Heart right ventricle (tissue), 16 donors: ENCODE results near the gene CCDC88A. TPM values are rescaled to one million over a fixed set of nuclear protein-coding genes. Genes with fewer than 3 reads are reported as not detected.

Experiments used
- ATAC-seq, 8 donors: fragments of 200-7000 bp; cut with Tn5 transposase; one replicate each; pipeline ENCODE4 v1.9.1; 2020; ENCODE audit warnings: mild to moderate bottlenecking in 8 of 8, moderate library complexity in 8 of 8, moderate number of reproducible peaks in 1 of 8
- DNase-seq, 2 donors: peaks; one replicate each; pipeline ENCODE4 v3.0.0-alpha.2; 2020
- H3K27ac ChIP-seq, 10 donors: fragments of 200-600 bp; sonication (generic) in 2 of 10; one replicate each; pipeline versions ENCODE4 v1.5.0 to v1.8.0; 2020 to 2022; ENCODE audit warnings: mild to moderate bottlenecking in 3 of 10
- H3K27me3 ChIP-seq, 7 donors: fragments of 200-600 bp; one replicate each; pipeline ENCODE4 v1.8.0; 2021 to 2022; ENCODE audit warnings: mild to moderate bottlenecking in 2 of 7
- H3K36me3 ChIP-seq, 9 donors: fragments of 200-600 bp; sonication (generic) in 1 of 9; one replicate each; pipeline versions ENCODE4 v1.5.0 to v1.8.0; 2020 to 2022; ENCODE audit warnings: mild to moderate bottlenecking in 2 of 9
- H3K4me1 ChIP-seq, 9 donors: fragments of 200-600 bp; sonication (generic) in 1 of 9; one replicate each; pipeline versions ENCODE4 v1.5.0 to v1.8.0; 2020 to 2022; ENCODE audit warnings: mild to moderate bottlenecking in 4 of 9
- H3K4me3 ChIP-seq, 10 donors: fragments of 200-600 bp; sonication (generic) in 2 of 10; one replicate each; pipeline versions ENCODE4 v1.5.0 to v1.8.0; 2020 to 2022; ENCODE audit warnings: mild to moderate bottlenecking in 7 of 10, moderate library complexity in 2 of 10
- H3K9me3 ChIP-seq, 11 donors: fragments of 200-600 bp in 10 of 11; sonication (generic) in 2 of 11; one replicate each; pipeline versions ENCODE4 v1.5.0 to v1.8.0; 2013 to 2022; ENCODE audit warnings: mild to moderate bottlenecking in 2 of 11, control low read depth in 1 of 11, moderate library complexity in 1 of 11
- CTCF ChIP-seq, 9 donors: fragments of 200-600 bp; sonication (generic) in 2 of 9; IDR thresholded peaks; one replicate each; pipeline versions ENCODE4 v1.5.0 to v1.8.0; 2021 to 2022; ENCODE audit warnings: antibody characterized with exemption in 9 of 9, mild to moderate bottlenecking in 5 of 9, moderate library complexity in 1 of 9
- WGBS, 2 donors: extraction: QIAGEN DNeasy Blood & Tissue Kit; methylation state at CpG; one replicate each; pipeline ENCODE4 v1.1.7; 2013; ENCODE audit warnings: inconsistent platforms in 1 of 2; 5-methylcytosine and 5-hydroxymethylcytosine counted together
- intact Hi-C, 10 donors: fragments of 100-400 bp; cut with DNase I; formaldehyde crosslinking; loops; one replicate each; pipeline versions ENCODE4 v1.11.1 to v1.14.2; 2022
- polyA plus RNA-seq, 2 donors: library from polyadenylated mRNA; stranded (reverse); fragments of 200-250 nt; gene quantifications; one replicate each; pipeline ENCODE4 v1.2.3, GENCODE V29; 2013
- total RNA-seq, 10 donors: library from RNA; stranded (reverse); fragmentation: NEBNext Ultra II Directional in 3 of 10; extraction: Animal tissue kit (Norgen Biotek cat#: 25700) in 3 of 10; gene quantifications; one replicate each; pipeline versions ENCODE4 v1.2.1 to v1.2.4, GENCODE V29; 2021 to 2023
- donor health status: Arrhythmogenic right ventricular cardiomyopathy.
- donor health status: ischemic (EF 13 %, LVEDD 7.1; RV severe dilation, severe dysfunction).
- donor health status: healthy with polysubstance abuse.
- donor health status: DM: no; HTN: yes; CAD: no.
- donor health status: DM: no; HTN: no; CAD: no.
- donor health status: ischemic (EF 25% LVEDD 6.9; RV normal size, moderate dysfunction).
- donor health status: ischemic (EF 25% LVEDD 5.7; RV mildly dilated, moderate dysfunction).
- donor health status: healthy.
- donor health status: DM: yes; HTN: yes; CAD: no.
- donor health status: Ischemic cardiomyopathy.
- donor health status: ischemic (EF 35%, LVEDD 5.7; RV mildly dilated, moderate dysfunction).
- donor health status: nonischemic (EF 11% LVEDD 7.7; RV severe dilation, severe dysfunction).
- donor health status: DM: yes; HTN: yes; CAD: no.
- donor health status: PGD.
- donor health status: ischemic (EF 29% LVEDD 5.4; RV normal size, mild dysfunction).
- donor health status: nonischemic (EF 23%, LVEDD 6.1; RV moderate dilation, normal function).

Gene CCDC88A
- total and polyA plus RNA-seq, 12 donors: 7.8 to 45.4 (median 22.6) TPM

GRCh38 chr2:55418512-55419232 is 984 bp downstream of the CCDC88A start:
- WGBS, 2 donors: 1 to 2% methylated on average over 11 of the region's 11 CpGs

GRCh38 chr2:55418072-55418471 is 1.6 kb downstream of the CCDC88A start:
- H3K27me3 ChIP-seq: no peaks in the 10 kb centered on the region
- peak overlapping the region in 4 of 10 donors; percentile 87 to 93 (median 92) for H3K27ac ChIP-seq
- no peaks in the 10 kb centered on the region for H3K9me3 ChIP-seq
- TF ChIP-seq CTCF (IDR thresholded peaks at IDR 0.05): no peak
- H3K4me1 ChIP-seq: peaks cover 0 to 48% (median 23%) of the 10 kb centered on the region in 9 donors
- no peak for DNase-seq
- peak overlapping the region; percentile 74 to 93 (median 84) for H3K4me3 ChIP-seq
- peaks cover 0 to 12% (median 0%) of the 10 kb centered on the region in 9 donors for H3K36me3 ChIP-seq
- WGBS, 2 donors: 20 to 23% methylated on average over 2 of the region's 2 CpGs
- intact Hi-C loops: loop anchor here in 6 of 10 donors (2.0 to 10.0 kb wide), 8 partner anchors 46 to 199 kb away; partner anchors contain the start of genes CFAP36 (in 2 of the 6), PPP4R3B (in 2 of the 6) and MTIF2 (in 1 of the 6)
- no peak for ATAC-seq

More at GRCh38 chr2:55418512-55419232, 984 bp downstream of the CCDC88A start:
- ATAC-seq (peak in 1 of 8 donors; percentile 2), DNase-seq (no peak)
- Histone ChIP-seq H3K9me3 (no peaks in the 10 kb centered on the region), H3K27ac (peak overlapping the region; percentile 68 to 93 (median 91)), H3K36me3 (peaks cover 0 to 7% (median 0%) of the 10 kb centered on the region in 9 donors), H3K27me3 (no peaks in the 10 kb centered on the region), H3K4me1 (peaks cover 0 to 51% (median 23%) of the 10 kb centered on the region in 9 donors), H3K4me3 (peak overlapping the region; percentile 74 to 93 (median 84))
- intact Hi-C loops: loop anchor here in 6 of 10 donors (1.0 to 10.0 kb wide), 9 partner anchors 46 to 199 kb away; partner anchors contain the start of genes PPP4R3B (in 3 of the 6), CFAP36 (in 2 of the 6) and MTIF2 (in 1 of the 6)
- TF ChIP-seq CTCF (IDR thresholded peaks at IDR 0.05): no peak

- H3K36me3 ChIP-seq: peaks cover 0 to 23% (median 0%) of the 10 kb centered on the region in 9 donors
- H3K9me3 ChIP-seq: no peaks in the 10 kb centered on the region
- no peak for DNase-seq
- intact Hi-C loops: loop anchor here in 5 of 10 donors (5.0 to 10.0 kb wide), 7 partner anchors 45 to 200 kb away; partner anchors contain the start of genes CFAP36 (in 2 of the 5) and PPP4R3B (in 2 of the 5)
- peaks cover 0 to 44% (median 23%) of the 10 kb centered on the region in 9 donors for H3K4me1 ChIP-seq
- H3K27me3 ChIP-seq: no peaks in the 10 kb centered on the region
- peak overlapping the region in 1 of 10 donors; percentile 93 for H3K27ac ChIP-seq
- peak overlapping the region in 7 of 10 donors; percentile 74 to 93 (median 85) for H3K4me3 ChIP-seq
- TF ChIP-seq CTCF (IDR thresholded peaks at IDR 0.05): no peak
- WGBS, 2 donors: 70 to 72% methylated on average over 5 of the region's 5 CpGs
- ATAC-seq: no peak
Observed at GRCh38 chr2:55416786-55417568, 2.7 kb downstream of the CCDC88A start.

- WGBS, 2 donors: 78 to 84% methylated on average over 2 of the region's 2 CpGs
- H3K27ac ChIP-seq: no peak overlapping the region
- no peak for ATAC-seq
- intact Hi-C loops: loop anchor here in 5 of 10 donors (5.0 to 10.0 kb wide), 7 partner anchors 43 to 202 kb away; partner anchors contain the start of genes CFAP36 (in 2 of the 5) and PPP4R3B (in 2 of the 5)
- peaks cover 0 to 38% (median 0%) of the 10 kb centered on the region in 9 donors for H3K36me3 ChIP-seq
- TF ChIP-seq CTCF (IDR thresholded peaks at IDR 0.05): no peak
- peaks cover 0 to 35% (median 20%) of the 10 kb centered on the region in 9 donors for H3K4me1 ChIP-seq
- no peak for DNase-seq
- H3K27me3 ChIP-seq: no peaks in the 10 kb centered on the region
- no peak overlapping the region for H3K4me3 ChIP-seq
- H3K9me3 ChIP-seq: no peaks in the 10 kb centered on the region
Observed at GRCh38 chr2:55415300-55415699, 4.4 kb downstream of the CCDC88A start.
